ENCODE results near the gene PEAK3.

DNA sequence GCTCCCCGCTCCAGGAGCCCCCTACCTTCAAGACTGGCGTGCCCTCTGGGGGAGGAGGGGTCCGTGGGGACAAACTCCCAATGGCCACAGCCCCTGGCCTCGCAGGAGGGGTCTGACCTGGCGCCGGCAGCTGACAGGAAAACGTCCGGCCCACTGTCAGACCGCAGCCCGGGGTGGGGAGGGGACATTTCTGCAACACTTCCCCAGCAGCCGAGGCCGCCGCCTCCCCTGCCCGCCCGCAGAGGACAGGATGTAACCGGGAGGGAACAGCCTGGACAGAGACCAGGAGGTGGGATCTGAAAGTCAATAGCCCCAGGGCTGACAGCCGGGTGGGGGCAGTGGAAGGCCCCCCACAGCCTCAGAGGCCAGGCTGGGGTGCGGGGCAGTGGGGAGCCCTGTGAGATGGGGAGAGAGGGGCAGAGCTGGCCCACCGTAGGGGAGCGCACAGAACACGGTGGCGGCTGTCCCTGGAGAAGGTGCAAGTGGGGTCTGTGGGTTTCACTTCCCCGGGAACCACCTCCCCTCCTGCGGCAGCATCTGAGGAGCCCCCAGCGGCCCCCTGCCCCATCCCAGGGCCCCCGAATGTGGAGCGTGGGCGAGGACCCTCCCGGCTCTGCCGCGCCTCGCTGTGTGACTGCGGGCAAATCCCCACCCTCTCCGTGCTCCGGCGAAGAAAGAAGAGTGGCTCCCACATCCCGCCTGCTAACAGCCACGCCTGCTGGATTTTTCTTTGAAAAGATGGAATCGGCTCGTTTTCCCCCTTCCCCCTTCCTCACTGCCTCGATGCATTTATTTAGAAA, at the start of gene PEAK3:
- no peak for TF ChIP-seq CTCF (IDR thresholded peaks at IDR 0.05)
- no peak for TF ChIP-seq POLR2AphosphoS5 (IDR thresholded peaks at IDR 0.05)
- no peak for TF ChIP-seq POLR2A (IDR thresholded peaks at IDR 0.05)

Data from breast epithelium (tissue), 3 donors.